GOT3 (cell line): Measurements from ENCODE around the gene ZIK1.
A peak's percentile ranks its signal among the peaks of the same experiment; 100 is the strongest.

ENCODE experiments used
- DNase-seq: peaks from one replicate; lab custom pipeline; 2025; ENCODE audit warnings: mixed read lengths; lab: John Stamatoyannopoulos, UW

Gene ZIK1

DNA sequence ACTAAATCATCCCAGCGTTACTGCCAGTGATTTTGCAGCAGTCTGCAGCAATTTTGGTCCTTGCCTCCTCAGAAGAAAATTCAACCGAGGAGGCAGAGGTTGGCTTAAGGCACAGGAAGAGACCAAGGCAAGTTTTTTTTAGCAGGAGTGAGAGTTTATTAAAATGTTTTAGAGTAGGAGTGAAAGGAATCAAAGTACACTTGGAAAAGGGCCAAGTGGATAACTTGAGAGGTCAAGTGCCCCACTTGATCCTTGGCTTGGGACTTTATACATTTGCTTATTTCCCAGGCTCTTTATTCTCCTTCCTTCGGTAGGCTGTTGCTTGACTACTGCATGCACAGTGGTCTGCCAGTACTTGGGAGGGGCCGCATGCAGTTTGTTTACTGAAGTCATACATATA lies 27.2 kb downstream of the ZIK1 start:
- no peak for DNase-seq

DNA sequence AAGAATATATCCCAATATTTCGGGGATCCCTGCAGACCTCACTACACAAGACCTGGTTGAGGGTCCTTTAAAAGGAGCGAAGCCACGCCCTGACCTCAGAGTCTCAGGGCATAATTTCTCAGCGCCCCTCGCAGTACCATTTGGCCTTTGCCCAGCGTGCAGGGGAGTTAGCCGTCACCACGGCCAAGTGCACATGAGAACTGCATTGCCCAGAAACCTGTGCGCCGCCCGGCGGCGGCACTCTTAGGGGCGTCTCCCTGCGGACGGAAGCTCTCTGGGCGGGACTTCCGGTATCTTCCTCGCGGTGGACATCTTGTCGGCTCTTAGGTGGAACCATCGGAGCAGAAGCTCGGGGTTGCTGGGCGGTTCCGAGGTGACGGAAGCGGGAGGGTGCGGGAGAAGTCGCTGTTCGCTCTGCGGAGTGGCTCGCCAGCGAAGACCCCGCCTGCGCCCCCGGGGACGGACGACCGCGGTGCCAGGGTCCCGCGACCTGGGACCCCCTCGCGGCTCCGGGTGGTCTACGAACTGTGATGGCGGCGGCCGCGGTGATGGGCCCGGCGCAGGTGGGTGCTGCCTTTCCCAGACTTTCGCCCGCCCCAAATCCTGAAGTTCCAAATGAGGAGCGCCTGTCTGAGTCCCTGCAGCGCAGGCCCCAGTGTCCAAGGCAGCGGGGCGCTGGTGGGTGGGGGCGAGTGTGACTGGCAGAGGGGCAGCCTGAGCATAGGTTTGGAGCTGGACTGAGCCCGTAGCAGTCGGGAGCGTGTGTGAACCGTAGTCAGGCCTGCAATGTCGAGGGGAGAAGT lies 30.2 kb downstream of the ZIK1 start, which contains the start of gene ZNF134:
TSS of gene ZNF134 (plus strand) at position 302 of the 803 bp plus-strand sequence. CDS start 5,227 bp downstream, outside the sequence.
- DNase-seq, result peak; percentile 58

- no peak for DNase-seq
Observed at GRCh38 chr19:57615346-57615745, 31.4 kb downstream of the ZIK1 start.

GRCh38 chr19:57620673-57621348 lies 36.9 kb downstream of the ZIK1 start:
- no peak for DNase-seq

GRCh38 chr19:57623091-57623490 lies 39.1 kb downstream of the ZIK1 start:
- DNase-seq, result no peak

DNA sequence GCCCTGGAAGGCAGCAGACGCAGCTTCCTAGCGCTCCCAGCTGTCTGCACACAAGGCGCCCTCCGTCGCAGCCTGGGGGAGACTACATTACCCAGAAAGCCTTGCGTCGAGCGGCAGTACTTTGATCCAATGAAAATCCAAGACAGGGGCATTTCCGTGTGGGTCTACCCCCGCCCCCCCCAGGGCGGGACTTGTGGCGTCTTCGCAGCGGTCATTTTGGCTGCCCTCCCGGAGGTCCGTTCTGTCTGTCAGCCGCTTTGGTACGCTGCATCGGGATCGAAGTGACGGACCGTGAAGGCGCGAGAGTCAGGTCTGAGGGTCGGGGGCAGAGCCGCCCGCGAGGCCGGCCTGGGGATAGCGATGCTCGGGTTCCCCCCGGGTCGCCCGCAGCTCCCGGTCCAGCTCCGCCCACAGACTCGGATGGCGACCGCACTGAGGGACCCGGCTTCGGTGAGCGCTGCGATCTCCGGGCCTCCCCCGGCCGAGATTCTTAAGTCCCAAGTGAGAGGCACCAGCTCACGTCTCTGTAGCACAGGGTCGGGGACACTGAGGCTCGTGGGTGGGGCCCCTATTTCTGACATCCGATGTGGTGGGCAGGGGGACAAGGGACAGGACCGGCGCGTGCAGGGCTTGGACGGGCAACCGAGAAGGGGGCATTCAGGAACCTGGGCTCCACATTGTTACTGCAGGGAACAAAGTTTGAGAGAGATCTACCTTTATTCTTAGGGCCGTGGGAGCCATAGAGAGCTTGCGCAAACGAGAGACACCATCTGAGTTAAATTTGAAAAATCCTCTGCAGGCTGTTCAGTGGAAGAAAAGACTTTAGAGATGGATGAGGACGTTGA lies 49.3 kb downstream of the ZIK1 start, which contains the start of gene ZNF211:
TSS of gene ZNF211 (plus strand) at position 182 of the 845 bp plus-strand sequence. CDS start at position 361, 179 bp downstream.
- peak; percentile 42 for DNase-seq

DNA sequence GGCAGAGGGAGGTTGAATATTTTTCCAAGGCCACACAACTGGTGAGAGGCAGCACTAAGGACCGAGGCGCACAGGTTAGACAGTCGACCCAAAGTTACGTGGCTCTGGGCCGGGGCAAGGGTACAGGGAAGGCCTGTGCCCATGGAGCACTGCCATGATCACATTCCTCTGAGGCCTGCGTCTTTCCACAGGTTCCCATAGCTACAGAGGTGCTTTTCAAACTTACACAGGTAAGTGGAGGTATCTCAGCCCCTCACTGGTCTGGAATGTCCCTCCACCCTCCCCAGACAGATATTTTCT lies 49.8 kb downstream of the ZIK1 start:
- DNase-seq, result no peak

DNA sequence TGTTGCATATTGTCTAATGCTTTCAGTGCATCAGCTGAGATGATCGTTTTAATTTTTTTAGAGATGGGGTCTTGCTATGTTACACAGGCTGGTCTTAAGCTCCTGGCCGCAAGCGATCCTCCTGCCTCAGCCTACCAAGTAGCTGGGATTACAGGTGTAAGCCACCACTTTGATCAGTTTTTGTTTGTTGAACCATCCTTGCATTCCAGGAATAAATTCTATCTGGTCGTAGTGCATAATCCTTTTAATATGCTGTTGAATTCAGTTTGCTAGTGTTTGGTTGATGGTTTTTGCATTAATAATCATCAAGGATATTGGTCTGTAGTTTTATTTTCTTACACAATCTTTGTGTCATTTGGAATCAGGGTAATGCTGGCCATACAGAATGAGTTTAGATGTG lies 53.4 kb downstream of the ZIK1 start:
- no peak for DNase-seq

DNA sequence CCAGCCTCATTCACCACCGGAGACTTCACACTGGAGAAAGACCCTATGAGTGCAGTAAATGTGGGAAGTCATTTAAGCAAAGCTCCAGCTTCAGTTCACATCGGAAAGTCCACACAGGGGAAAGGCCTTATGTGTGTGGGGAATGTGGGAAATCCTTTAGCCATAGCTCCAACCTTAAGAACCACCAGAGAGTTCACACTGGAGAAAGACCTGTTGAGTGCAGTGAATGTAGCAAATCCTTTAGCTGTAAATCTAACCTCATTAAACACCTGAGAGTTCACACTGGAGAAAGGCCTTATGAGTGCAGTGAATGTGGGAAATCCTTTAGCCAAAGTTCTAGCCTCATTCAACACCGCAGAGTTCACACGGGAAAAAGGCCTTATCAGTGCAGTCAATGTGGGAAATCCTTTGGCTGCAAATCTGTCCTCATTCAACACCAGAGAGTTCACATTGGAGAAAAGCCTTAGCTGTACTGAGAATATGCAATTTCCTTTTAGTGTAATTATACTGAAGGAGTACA lies 57.8 kb downstream of the ZIK1 start:
- DNase-seq, result no peak

GRCh38 chr19:57642396-57643046 lies 58.6 kb downstream of the ZIK1 start:
- DNase-seq, result no peak
